Hippocampal formation (tissue), 2 donors: ENCODE data around the gene DNAAF3.
"Not testable (repeated sequence)": the region's sequence is repeated elsewhere in the genome, so short reads cannot be mapped to it uniquely, and the experiment has no call there.

ENCODE experiments used
- DNase-seq, 2 donors: peaks; one replicate each; lab custom pipeline; 2025; lab: John Stamatoyannopoulos, UW

Gene DNAAF3

DNA sequence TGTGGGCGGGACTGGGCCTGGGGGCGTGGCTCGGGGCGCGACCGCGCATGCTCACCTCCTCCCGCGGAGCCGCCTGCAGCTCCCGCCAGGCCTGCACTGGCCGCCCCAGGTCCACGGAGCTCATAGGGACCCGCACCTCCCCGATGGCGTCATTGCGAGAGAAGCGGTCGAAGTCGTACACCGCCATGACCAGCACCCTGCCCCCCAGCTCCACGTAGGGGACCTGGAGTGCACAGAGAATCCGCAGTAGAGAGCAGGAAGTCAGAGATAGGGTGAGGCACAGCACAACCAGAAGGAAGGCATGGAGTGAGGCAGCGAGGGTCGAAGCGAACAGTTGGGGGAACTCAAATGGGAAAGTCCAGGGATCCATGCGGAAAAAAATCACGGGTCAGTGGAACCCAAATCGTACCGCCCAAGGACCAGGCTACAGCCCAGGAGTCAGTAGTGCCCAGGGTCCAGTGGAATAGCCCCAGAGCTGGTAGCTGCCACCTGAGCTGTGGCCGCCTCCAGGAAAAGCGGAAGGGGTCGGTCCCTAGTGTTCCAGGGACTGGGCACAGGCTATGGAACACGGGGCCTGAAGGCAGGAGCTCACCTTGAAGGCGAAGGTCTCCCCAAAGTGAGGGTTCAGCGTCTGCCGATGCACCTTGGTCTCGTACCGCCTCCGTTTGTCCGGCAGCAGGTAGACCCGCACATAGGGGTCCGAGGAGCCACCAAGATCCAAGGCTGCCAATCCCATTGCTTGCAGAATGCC, 8.9 kb upstream of the DNAAF3 start:
- DNase-seq: no peak

DNA sequence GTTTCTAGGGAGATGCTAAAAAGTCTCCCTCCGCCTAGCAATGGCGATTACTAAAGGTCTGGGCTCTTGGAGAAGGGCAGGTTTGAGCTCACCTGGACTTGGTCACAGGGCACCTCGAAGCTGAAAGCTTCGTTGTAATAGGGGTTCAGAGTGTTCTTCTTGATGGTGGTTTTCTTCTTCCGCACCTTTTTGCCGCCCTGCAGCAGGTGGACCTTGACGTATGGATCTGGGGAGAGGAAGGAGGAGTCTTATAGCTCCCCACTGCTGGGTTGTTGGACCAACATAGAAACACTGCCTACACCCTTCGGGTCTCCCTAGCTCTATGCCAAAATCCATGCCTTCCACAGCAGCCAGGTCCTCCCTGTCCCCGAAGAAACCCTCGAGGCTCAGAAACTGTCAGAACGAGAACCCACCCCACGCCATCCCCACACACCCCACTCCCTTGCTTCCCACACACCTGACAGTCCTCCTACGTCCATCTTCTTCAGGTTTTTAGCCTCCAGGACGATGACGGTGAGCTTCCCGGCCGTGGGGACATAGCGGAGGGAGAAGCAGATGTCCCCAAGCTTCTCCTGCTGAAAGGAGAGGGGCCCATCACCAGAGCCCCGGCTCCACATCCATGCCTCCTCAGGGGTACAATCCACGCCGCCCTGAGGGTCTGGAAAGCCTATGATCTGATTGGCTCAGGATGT, 8.2 kb upstream of the DNAAF3 start:
- no peak for DNase-seq

DNA sequence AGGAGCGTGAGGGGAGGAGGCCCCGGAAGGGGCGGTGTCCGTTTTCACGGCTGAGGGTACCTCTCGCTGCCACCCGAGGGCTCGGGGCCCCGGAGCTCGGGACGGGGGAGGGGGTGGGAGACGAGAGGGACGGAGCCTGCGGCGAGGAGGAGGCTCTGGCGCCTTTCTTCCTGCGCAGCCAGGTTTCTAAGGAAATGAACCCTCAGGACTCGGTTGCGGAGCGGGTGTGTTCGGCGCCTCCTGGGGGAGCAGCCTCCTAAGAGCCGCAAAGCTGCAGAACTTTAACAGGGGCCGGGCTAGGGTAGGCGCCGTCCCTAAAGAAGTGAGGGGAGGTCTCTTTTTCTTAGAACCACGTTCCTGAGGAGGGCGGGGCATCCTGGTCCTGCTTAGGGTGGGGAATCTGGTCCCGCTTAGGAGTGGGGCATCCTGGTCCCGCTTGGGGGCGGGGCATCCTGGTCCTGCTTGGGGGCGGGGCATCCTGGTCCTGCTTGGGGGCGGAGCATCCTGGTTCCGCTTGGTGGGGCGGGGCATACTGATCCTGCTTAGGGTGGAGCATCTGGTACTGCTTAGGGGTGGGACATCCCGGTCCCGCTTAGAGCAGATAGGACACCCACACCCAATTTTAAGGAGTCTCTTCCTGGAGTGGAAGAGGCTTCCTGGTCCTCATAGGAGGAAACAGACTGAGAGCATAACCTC, 7.4 kb upstream of the DNAAF3 start:
- no peak for DNase-seq

DNA sequence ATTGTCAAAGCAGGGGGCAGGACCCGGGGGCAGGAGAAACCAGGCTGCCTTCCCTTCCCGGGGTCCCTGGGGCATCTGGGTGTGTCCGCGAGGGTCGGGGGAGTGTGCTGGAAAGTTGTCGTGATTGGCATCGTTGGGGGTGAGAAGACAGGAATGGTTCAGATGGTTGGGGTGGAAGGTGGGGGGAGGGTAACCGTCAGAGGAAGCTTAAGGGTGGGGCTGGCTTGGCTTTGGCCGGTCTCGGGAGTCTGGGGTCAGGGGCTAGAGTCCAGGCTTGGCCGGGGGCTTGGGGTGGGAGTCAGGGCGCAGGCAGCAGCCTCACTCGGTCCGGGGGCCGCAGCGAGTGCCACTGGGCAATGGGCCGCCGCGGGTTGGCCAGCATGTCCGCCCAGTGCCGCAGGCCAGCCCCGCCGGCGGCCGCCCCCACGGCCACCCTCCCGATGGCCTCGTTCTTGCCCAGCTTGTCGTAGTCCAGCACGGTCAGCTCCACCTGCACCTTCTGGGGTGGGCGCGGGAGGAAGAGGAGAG, 6.8 kb upstream of the DNAAF3 start:
- DNase-seq: no peak

DNA sequence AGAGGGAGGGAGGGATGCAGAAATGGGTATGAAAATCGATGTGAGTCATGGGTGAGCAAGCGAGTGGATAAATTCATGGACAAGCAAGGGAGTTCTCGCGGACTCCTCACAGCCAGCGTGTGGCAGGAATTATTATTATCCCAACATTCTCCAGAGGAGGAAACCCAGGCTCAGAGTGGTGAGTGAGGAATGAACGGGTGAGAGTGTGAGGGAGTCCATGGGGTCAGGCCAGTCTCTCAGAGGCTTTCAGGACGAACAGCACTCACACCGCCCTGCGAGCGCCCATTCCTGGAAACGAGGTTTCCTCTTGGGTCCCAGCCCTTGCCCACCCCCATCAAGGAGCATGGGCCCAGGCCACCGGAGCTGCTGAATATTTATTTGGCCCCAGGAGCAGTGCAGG, 6.3 kb upstream of the DNAAF3 start:
- DNase-seq: no peak

DNA sequence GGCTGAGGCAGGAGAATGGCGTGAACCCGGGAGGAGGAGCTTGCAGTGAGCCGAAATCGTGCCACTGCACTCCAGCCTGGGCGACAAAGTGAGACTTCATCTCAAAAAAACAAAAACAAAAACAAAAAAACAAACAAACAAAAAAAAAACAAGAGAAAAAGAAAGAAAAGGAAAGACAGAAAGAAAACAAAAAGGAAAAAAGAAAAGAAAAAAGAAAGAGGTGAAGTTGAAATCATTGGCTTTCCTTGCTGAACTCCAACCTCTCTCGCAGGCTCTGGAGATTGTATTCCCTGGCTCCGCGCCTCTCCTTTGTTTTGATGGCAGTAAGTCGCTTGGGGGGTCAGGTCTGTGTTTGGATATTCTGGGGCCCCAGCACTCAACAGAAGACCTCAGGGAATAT, 5.9 kb upstream of the DNAAF3 start:
- not testable (repeated sequence) for DNase-seq

DNA sequence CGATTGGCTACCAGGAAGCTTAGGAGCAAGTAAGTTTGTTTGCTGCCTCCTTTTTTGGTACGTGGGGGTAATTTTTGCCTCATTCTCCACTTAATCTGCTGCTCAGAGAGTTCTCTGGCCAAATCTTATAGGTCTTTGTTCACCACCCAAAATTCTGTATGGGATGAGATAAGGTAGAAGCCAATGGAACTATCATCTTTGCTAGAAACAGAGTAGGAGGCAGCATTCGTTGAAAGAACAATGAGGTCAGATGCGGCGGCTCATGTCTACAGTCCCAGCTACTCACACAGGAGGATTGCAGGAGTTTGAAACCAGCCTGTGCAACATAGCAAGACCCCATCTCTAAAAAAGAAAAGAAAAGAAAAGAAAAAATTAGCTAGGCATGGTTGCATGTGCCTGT, 5.0 kb upstream of the DNAAF3 start:
- DNase-seq: no peak

DNA sequence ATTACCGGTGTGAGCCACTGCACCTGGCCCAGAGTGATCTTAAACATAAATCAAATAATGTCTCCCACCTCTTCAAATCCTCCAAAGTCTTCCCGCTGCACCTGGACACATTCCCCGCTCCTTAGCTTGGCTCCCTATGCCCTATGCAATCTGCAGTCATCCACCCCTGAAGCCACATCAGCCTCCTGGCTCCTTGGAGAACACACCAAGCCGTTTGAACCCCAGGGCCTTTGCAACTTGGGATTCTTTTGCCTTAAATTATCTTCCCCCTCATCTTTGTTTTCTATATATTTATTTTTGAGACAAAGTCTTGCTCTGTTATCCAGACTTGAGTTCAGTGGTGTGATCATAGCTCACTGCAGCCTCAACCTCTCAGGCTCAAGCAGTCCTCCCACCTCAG, 2.7 kb upstream of the DNAAF3 start:
- DNase-seq: no peak

DNA sequence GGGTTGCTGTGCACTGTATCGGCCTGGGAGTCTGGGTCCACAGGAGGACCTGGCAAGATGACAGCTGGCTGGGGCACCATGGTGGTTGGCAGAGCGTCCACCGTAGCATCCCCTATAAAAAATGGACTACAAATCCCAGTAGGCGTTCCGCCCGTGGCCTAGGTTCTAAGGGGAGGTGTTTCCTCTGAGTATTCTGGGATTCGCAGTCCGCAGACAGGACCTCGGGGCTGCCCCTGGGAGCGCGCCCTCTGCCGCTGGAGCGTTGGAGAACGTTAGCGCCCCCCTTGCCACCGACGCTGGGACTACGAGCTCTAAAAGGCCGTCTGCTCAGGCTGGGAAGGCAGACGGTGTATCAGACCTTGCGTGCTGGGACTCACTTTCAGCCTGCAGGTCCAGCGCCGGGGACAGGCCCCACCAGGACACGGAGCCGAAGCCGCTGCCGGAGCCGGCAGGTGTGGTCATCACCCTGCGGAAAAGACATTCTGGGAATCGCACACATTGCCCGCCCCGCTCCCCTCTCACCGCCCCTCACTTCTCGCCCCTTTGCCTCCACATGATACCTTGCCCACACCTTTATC, 372 bp downstream of the DNAAF3 start:
- no peak for DNase-seq

DNA sequence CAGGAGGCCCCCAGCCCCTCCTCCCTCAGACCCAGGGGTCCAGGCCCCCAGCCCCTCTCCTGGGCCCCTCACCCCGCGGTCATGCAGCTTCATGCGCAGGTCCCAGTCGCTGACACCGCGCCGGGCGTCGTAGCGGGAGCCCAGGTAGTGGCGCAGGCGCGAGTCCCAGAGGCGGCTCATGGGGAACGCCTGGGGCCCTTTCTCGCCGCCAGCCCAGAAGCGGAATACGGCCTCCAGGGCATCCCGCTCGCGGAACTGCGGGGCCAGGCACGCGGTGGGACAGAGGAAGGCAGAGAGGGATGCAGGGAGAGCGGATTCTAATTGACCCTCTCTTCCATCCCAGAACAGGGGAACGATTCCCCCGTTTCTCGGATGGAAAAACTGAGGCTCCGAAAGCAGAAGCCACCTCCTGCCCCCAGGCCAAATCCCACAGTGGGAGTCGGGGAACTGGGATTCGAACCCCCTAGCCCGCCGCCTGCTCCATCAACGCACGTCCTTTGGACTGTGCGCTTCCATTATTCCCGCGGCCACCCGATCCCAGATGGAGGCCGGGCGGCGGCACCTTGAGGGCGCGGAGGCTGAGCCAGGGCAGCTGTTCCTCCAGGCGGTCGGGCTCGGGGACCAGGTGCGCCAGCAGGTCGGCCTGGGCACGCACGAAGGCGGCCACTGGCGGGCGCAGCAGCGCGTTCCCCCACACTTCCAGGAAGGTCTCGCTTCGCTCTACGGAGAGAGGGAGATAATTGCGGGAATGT, 4.7 kb downstream of the DNAAF3 start:
- no peak for DNase-seq

DNA sequence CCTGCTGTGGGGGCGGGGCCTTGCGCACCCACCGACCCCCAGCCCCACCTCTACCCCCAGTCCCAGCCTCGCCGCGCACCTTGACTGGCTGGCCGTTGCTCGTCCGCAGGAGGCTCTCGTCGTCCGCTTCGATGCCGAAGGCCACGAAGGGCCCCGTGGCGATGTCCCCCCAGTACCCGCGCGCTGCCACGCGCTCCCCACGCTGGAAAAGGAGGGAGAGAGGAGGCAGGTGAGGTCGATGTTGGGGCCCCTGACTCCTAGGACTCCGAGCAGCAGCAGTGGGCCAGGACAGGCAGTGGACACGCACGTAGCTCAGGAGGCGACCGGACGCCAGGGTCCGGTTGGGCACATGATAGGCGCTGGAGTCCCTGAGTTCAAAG, 5.4 kb downstream of the DNAAF3 start:
- no peak for DNase-seq

DNA sequence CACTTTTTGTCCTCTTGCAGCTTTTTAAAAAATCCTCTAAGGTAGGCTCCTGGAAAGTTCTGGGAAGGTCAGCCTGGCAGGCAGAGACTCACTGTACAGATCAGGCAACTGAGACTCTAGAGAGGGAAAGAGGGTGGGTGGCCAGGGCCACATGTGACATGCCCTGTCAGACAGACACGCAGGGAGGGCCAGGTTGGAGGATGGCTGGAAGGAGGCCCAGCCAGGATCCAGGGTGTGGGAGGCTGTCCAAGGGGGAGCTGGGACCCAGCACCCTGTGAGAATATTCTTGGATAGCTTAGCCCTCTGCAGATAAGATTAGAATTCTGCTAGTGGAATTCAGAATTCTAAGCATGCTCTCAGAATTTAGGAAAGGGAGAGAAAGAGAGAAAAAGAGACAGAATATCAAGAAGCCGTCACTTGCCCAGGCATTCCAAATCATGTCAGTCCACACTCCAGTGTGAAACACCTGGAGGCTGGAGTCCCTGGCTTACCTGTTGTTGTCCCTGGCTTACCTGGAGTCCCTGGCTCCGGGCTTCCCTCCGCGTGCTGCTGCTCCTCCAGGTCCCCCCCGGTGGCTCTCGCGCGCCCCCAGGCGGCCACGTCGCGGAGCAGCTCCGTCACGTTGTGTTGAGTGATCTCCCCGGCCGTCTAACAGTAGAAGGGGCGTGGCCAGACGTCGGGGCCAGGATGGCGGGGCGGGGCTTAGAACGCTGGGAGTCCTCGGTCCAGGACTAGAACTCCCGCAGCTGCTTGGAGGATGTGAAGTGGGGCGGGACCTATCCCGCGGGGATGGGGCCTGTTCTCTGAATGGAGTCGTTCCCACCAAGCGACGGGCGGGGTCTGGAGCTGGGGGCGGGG, 6.1 kb downstream of the DNAAF3 start:
- peak; percentile 10 for DNase-seq

DNA sequence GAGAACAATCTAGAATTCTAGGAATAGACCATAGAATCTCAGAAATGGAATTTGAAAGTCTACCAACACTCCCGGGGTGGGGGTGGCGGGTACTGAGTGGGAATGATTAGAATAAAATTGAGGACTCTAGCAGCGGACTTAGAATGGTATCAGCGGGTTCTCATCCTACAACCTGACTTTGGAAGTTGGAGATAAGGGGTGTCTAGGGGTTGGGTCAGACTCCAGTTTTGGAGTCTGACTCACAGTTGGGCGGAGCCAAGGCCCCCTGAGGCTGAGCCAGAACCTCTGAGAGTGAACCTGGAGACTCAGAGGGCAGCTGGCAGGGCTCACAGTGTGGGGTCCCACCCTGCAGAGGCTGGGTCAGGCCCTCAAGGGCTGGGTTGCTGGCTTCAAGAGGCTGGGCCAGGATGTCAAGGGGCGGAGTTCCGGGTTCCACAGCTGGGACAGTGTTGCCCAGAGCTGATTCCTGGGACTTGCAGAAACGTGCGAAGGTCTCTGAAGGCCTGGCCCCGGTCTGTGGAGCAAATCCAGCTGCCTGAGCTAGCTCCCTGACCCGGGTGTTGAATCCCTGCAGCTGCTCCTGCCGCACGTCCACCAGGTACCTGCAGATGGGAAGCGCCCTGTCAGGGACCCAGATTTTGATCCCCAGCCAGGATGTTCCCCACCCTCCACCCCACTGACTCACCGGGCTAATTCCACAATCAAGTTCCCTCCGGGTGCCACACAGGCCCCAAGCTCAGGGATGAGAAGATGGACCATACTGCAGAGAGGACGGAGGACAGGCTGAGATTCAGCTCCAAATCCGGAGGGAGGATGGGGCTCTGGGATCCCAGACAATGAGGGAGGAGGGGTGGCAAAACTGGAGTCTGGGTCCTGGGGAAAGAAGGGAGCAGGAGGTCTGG, 7.3 kb downstream of the DNAAF3 start:
- no peak for DNase-seq

DNA sequence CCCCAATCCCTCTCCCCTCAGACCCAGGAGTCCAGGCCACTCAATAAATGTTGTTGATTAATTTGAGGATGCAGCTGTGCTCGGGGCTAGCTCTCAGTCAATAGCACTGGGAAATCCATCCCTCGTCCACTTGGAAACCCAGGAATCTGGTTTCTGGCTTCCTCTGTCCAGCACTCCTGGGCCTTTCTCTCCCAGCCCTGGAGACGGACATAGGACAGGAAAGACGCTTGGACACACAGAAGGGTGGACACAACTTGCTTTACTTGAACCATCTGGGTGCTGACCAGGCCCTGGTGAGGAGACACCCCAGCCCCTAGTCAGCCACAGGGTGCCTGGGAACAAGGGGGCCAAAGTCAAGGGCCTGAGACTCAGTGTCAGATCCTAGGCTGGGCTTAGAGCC, 8.0 kb downstream of the DNAAF3 start:
- no peak for DNase-seq

DNA sequence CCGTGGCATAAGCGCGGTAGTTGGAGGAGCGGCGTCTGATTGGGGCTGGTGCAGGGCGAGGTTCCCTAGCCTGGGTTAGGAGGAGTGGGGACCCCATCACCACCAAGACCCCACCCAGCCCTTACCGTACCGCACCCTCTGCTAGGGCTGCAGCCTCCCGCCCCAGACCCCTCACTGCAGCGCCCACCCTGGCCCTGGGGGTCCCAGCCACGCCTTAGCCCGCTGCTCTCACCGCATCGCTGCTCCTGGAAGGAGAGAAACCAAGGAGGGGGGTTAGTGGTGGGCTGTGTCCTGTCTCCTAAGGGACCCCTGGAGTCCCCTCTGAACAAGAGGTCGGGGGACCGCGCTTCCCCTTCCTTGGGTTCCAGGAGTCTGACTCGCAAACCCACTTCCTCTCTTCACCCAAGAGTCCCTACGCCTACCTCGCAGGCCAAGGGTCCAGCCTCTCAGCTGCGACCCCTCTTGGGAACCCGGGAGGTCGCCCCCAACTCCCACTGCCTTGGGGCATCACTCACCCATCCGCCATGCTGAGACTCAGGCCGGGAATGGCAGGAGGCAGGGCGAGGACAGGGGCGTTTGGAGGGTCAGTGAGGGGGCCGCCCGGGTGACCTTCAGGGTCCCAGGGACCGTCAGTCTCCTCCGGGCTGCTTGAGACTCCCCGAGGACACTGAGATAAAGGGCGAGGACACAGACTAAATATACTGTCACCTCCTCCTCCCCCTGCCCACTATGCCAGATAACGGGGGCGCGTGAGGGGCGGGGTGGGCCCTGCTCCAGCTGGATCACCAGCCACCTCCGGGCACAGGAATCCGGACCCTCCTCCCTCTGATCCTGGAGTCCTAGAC, 9.1 kb downstream of the DNAAF3 start, which contains the start of gene TNNI3:
Gene TNNI3, minus strand, starts transcription at position 669 of the 845 bp plus-strand sequence. Its CDS starts 143 bp downstream, at position 526.
- DNase-seq: no peak

DNA sequence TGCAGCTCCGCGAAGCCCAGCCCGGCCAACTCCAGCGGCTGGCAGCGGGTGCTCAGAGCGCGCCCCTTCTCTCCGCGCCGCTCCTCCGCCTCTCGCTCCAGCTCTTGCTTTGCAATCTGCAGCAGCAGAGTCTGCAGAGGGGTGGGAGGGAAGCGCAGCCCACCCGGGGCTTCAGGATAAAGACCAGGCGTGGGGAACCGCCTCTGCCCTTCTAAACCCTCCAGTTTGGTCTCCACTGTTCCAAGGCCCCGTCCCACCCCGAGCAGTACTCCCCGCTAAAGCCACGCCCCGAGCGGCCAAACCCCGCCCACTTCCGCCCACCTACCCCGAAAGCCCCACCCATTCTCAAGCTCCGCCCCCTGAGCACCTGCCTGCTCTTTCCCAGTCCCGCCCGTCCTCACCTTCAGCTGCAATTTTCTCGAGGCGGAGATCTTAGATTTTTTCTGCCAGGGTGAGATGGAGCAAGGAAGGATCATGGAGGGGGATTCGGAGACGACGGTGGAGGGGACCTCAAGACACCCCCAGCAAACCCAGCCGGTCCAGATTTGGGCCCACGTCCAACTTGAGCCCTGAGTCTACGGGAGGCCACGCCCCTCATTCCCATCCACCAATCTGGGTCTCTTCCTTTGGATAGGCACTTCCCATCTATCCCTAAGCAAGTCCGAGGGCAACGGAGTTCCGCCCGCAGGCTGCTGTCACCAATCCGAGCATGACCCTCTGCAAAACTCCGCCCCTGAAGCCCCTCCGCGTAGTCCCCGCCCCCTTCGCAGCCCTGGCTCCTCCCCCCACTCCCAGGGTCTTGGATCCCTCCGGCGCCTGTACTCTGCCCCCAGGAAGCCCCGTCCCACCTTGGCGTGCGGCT, 10.0 kb downstream of the DNAAF3 start:
- no peak for DNase-seq

DNA sequence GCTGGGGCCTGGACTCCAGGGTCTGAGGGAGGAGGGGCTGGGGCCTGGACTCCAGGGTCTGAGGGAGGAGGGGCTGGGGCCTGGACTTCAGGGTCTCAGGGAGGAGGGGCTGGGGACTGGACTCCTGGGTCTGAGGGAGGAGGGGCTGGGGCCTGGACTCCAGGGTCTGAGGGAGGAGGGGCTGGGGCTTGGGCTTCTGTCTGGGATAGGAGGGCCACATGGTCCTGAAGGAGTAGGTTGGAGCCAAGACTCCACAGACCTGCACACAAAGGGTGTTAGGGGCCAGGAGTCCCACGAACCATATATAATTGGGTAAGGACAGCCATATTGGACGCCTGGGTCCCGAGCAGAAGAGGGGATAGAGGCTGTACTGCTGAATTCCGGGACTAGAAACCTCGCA, 10.6 kb downstream of the DNAAF3 start:
- not testable (repeated sequence) for DNase-seq
